Measurements from ENCODE around the gene RAB3C.

The RAB3C gene

GRCh38 chr5:58740956-58741355, 158.1 kb downstream of the RAB3C start:
- Histone ChIP-seq H3K4me3 (replicated peaks; ENCODE audit: low read depth, low read length) (no peak overlapping the region), H3K27me3 (replicated peaks; ENCODE audit: control insufficient read depth, insufficient read depth, low read length) (no peaks in the 10 kb centered on the region), H3K36me3 (ENCODE audit: control insufficient read depth, insufficient read depth, low read length) (no peaks in the 10 kb centered on the region)
- no peak for DNase-seq (ENCODE audit: extremely low read depth, insufficient read length)
- TF ChIP-seq CTCF (IDR thresholded peaks at IDR 0.05; ENCODE audit: insufficient read depth, low read length, poor library complexity, severe bottlenecking): no peak

GRCh38 chr5:58745350-58745749, 162.5 kb downstream of the RAB3C start:
- no peaks in the 10 kb centered on the region for H3K36me3 ChIP-seq (ENCODE audit: control insufficient read depth, insufficient read depth, low read length)
- DNase-seq (ENCODE audit: extremely low read depth, insufficient read length): no peak
- no peaks in the 10 kb centered on the region; the same call in 1 of the 2 replicates for H3K27me3 ChIP-seq (replicated peaks; ENCODE audit: control insufficient read depth, insufficient read depth, low read length)
- no peak for TF ChIP-seq CTCF (IDR thresholded peaks at IDR 0.05; ENCODE audit: insufficient read depth, low read length, poor library complexity, severe bottlenecking)
- no peak overlapping the region for H3K4me3 ChIP-seq (replicated peaks; ENCODE audit: low read depth, low read length)

GRCh38 chr5:58746321-58746720, 163.4 kb downstream of the RAB3C start:
- H3K4me3 ChIP-seq (replicated peaks; ENCODE audit: low read depth, low read length): no peak overlapping the region
- H3K36me3 ChIP-seq (ENCODE audit: control insufficient read depth, insufficient read depth, low read length): no peaks in the 10 kb centered on the region
- H3K27me3 ChIP-seq (replicated peaks; ENCODE audit: control insufficient read depth, insufficient read depth, low read length): no peaks in the 10 kb centered on the region; the same call in 1 of the 2 replicates
- no peak for DNase-seq (ENCODE audit: extremely low read depth, insufficient read length)
- TF ChIP-seq CTCF (IDR thresholded peaks at IDR 0.05; ENCODE audit: insufficient read depth, low read length, poor library complexity, severe bottlenecking): no peak

GRCh38 chr5:58750036-58750435, 167.2 kb downstream of the RAB3C start:
- H3K4me3 ChIP-seq (replicated peaks; ENCODE audit: low read depth, low read length): no peak overlapping the region
- no peaks in the 10 kb centered on the region; the same call in 1 of the 2 replicates for H3K27me3 ChIP-seq (replicated peaks; ENCODE audit: control insufficient read depth, insufficient read depth, low read length)
- no peaks in the 10 kb centered on the region for H3K36me3 ChIP-seq (ENCODE audit: control insufficient read depth, insufficient read depth, low read length)
- TF ChIP-seq CTCF (IDR thresholded peaks at IDR 0.05; ENCODE audit: insufficient read depth, low read length, poor library complexity, severe bottlenecking): no peak
- no peak for DNase-seq (ENCODE audit: extremely low read depth, insufficient read length)

- H3K36me3 ChIP-seq (ENCODE audit: control insufficient read depth, insufficient read depth, low read length): no peaks in the 10 kb centered on the region
- DNase-seq (ENCODE audit: extremely low read depth, insufficient read length): no peak
Observed at GRCh38 chr5:58751222-58751837, 168.5 kb downstream of the RAB3C start.

More at GRCh38 chr5:58751222-58751837, 168.5 kb downstream of the RAB3C start:
- Histone ChIP-seq H3K4me3 (replicated peaks; ENCODE audit: low read depth, low read length) (no peak overlapping the region), H3K27me3 (replicated peaks; ENCODE audit: control insufficient read depth, insufficient read depth, low read length) (no peaks in the 10 kb centered on the region)
- no peak for TF ChIP-seq CTCF (IDR thresholded peaks at IDR 0.05; ENCODE audit: insufficient read depth, low read length, poor library complexity, severe bottlenecking)
